Peyer's patch (tissue), 4 donors: ENCODE results near the gene SCN2B. TPM values are rescaled to one million over a fixed set of nuclear protein-coding genes. Genes with fewer than 3 reads are reported as not detected.
A peak's percentile ranks its signal among the peaks of the same experiment; 100 is the strongest.

ENCODE experiments used
- DNase-seq, 3 donors: peaks; one replicate each; pipeline ENCODE4 v3.0.0-alpha.2; 2017 to 2019
- H3K27ac ChIP-seq, 4 donors: fragments of 200-600 bp; sonication (generic); one replicate each; pipeline ENCODE4 v1.5.1; 2016 to 2019
- H3K27me3 ChIP-seq, 2 donors: fragments of 200-600 bp; sonication (generic); one replicate each; pipeline ENCODE4 v1.5.1; 2019
- H3K36me3 ChIP-seq, 3 donors: fragments of 200-600 bp; sonication (generic); one replicate each; pipeline ENCODE4 v1.5.1; 2016 to 2019
- H3K4me1 ChIP-seq, 4 donors: fragments of 200-600 bp; sonication (generic); one replicate each; pipeline ENCODE4 v1.5.1; 2016 to 2019
- H3K4me3 ChIP-seq, 4 donors: fragments of 200-600 bp; sonication (generic); 1 replicate in 3 of 4; 2 replicates in 1 of 4; pipeline ENCODE4 v1.5.1; 2016 to 2019; ENCODE audit warnings: mild to moderate bottlenecking in 1 of 4
- H3K9me3 ChIP-seq, 4 donors: fragments of 200-600 bp; sonication (generic); one replicate each; pipeline ENCODE4 v1.5.1; 2016 to 2019; ENCODE audit warnings: mild to moderate bottlenecking in 1 of 4
- CTCF ChIP-seq, 6 experiments: fragments of 450-650 bp in 4 of 6; fragments of 200-600 bp in 2 of 6; sonication (generic) in 1 of 6; IDR thresholded peaks; one replicate each; pipeline ENCODE4 v1.5.1; 2017 to 2019; ENCODE audit warnings: antibody characterized with exemption in 6 of 6, mild to moderate bottlenecking in 3 of 6, moderate library complexity in 1 of 6
- POLR2A ChIP-seq, 2 donors: fragments of 450-650 bp; IDR thresholded peaks; one replicate each; pipeline ENCODE4 v1.5.1; 2017; ENCODE audit warnings: antibody characterized with exemption in 2 of 2, mild to moderate bottlenecking in 2 of 2, moderate library complexity in 2 of 2
- total RNA-seq, 4 donors: library from RNA; depleted of rRNA; stranded (reverse); fragments of >200 nt; gene quantifications; one replicate each; pipeline ENCODE4 v1.1.0, GENCODE V29; 2016

Gene SCN2B
- total RNA-seq, 4 donors from 2014 or later: 0.13 to 0.38 TPM; not detected in 2

DNA sequence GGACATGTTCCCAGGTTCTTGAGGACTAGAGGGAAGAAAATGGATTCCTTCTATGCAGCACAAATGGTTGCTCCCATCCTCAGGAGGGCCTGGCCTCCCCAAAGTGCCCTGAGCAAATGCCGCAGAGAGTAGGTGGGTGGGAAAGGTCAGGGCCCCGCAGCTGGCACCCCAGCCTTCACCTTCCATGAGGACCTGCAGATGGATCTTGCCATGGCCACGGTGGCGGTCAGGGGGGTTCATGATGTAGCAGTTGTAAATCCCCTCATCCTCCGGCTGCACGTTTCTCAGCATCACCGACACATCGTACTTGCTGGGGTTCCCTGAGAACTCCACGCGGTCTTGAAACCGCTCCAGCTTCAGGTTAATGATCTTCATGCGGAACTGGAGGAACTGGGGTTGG is 8.5 kb downstream of the SCN2B start:
- H3K9me3 ChIP-seq: no peaks in the 10 kb centered on the region

GRCh38 chr11:118167253-118167652 is 9.2 kb downstream of the SCN2B start:
- no peak for TF ChIP-seq POLR2A (IDR thresholded peaks at IDR 0.05)
- TF ChIP-seq CTCF (IDR thresholded peaks at IDR 0.05): no peak
- no peaks in the 10 kb centered on the region for H3K27me3 ChIP-seq
- DNase-seq: no peak
- no peaks in the 10 kb centered on the region for H3K9me3 ChIP-seq
- no peak overlapping the region for H3K27ac ChIP-seq
- H3K4me3 ChIP-seq: no peak overlapping the region
- H3K4me1 ChIP-seq: peaks cover 0 to 9% (median 3%) of the 10 kb centered on the region in 4 donors
- H3K36me3 ChIP-seq: no peaks in the 10 kb centered on the region

More for the DNA sequence above, 8.5 kb downstream of the SCN2B start:
- Histone ChIP-seq H3K4me1 (peaks cover 0 to 9% (median 3%) of the 10 kb centered on the region in 4 donors), H3K36me3 (no peaks in the 10 kb centered on the region), H3K4me3 (no peak overlapping the region), H3K27ac (no peak overlapping the region), H3K27me3 (no peaks in the 10 kb centered on the region)
- DNase-seq: no peak
- TF ChIP-seq CTCF (IDR thresholded peaks at IDR 0.05) (no peak), POLR2A (IDR thresholded peaks at IDR 0.05) (no peak)

DNA sequence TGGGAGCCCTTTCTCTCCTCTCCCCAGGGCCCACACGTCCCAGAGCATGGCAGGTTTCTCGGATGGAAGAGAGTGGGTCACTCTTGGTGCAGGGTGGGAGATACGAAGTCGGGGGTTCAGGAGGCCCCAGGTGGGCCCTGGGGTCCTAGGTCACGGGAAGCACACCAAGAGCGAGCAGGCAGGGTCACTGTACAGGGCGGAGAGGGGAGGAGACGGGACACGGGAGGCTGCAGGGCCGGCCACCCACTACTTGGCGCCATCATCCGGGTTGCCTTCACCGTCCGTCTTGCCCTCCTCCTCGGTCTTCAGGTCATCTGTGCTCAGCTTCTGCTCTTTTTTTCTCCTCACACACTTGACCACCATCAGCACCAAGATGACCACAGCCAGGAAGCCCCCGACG is 9.8 kb downstream of the SCN2B start:
- DNase-seq: peak in 1 of 3 donors; percentile 33
- Histone ChIP-seq H3K36me3 (no peaks in the 10 kb centered on the region), H3K4me1 (peaks cover 0 to 5% (median 1%) of the 10 kb centered on the region in 4 donors), H3K9me3 (no peaks in the 10 kb centered on the region), H3K4me3 (no peak overlapping the region), H3K27me3 (no peaks in the 10 kb centered on the region), H3K27ac (no peak overlapping the region)
- TF ChIP-seq CTCF (IDR thresholded peaks at IDR 0.05) (no peak), POLR2A (IDR thresholded peaks at IDR 0.05) (no peak)

GRCh38 chr11:118164885-118165284 is 11.6 kb downstream of the SCN2B start:
- Histone ChIP-seq H3K36me3 (no peaks in the 10 kb centered on the region), H3K4me1 (no peaks in the 10 kb centered on the region), H3K9me3 (no peaks in the 10 kb centered on the region), H3K27me3 (no peaks in the 10 kb centered on the region), H3K27ac (no peak overlapping the region), H3K4me3 (no peak overlapping the region)
- DNase-seq: peak in 1 of 3 donors; percentile 19
- TF ChIP-seq POLR2A (IDR thresholded peaks at IDR 0.05) (no peak), CTCF (IDR thresholded peaks at IDR 0.05) (no peak)

DNA sequence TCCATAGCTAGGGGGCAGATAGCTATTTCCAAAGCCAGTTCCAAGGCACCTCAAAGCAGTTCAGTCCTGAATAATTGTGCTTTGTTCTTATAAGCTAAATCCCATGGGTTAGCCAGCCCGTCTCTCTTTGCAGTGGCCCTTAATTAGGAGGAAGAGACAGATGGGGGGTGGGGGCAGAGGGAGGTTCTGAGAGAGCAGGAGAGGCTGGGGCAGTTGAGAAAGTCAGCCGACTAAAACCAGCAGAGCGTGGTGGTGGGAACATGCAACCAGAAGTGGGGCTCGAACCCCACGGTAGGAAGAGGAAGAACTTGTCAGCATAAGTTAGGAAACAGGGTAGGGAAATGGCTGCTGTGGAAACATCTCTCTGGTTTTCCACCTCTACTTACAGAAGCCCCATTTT is 12.9 kb downstream of the SCN2B start:
- no peak overlapping the region for H3K4me3 ChIP-seq
- DNase-seq: no peak
- no peaks in the 10 kb centered on the region for H3K4me1 ChIP-seq
- H3K36me3 ChIP-seq: no peaks in the 10 kb centered on the region
- H3K27ac ChIP-seq: no peak overlapping the region
- H3K27me3 ChIP-seq: no peaks in the 10 kb centered on the region
- no peaks in the 10 kb centered on the region for H3K9me3 ChIP-seq
- TF ChIP-seq CTCF (IDR thresholded peaks at IDR 0.05) (no peak), POLR2A (IDR thresholded peaks at IDR 0.05) (no peak)

DNA sequence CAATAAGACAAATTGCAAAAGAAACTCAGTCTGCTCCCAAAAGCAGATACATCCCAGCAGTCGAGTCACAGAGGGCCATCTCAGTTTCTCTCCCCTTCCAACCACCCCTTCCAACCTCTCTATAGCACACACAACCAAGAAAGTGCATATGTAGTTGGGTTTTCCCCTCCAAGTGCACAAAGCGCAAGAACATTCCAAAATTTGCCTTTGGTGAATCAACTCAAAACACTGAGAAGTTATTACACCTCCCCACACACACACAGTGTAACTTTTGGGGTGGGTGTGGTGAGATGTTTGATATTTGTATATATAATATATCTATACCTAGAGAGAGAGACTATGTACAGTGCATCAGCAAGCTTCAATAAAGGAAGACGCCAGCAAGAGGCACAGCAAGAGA is 13.6 kb downstream of the SCN2B start:
- Histone ChIP-seq H3K4me3 (no peak overlapping the region), H3K27me3 (no peaks in the 10 kb centered on the region), H3K27ac (no peak overlapping the region), H3K9me3 (no peaks in the 10 kb centered on the region), H3K36me3 (no peaks in the 10 kb centered on the region), H3K4me1 (no peaks in the 10 kb centered on the region)
- TF ChIP-seq POLR2A (IDR thresholded peaks at IDR 0.05) (no peak), CTCF (IDR thresholded peaks at IDR 0.05) (no peak)
- no peak for DNase-seq
